DOHH2 (cell line): ENCODE data around the gene DDR2.

Source experiments
- H3F3A ChIP-seq: fragments of 200-600 bp; sonication (generic), shearing (Covaris generic); 2 replicates; pipeline ENCODE4 v1.6.0; 2016; ENCODE audit warnings: antibody characterized with exemption, mild to moderate bottlenecking; ENCODE audit not compliant: control insufficient read depth, insufficient read depth
- H3K27ac ChIP-seq: fragments of 200-600 bp; sonication (generic); 2 replicates; pipeline ENCODE4 v1.5.1; 2014; ENCODE audit warnings: low read depth, mild to moderate bottlenecking, low read length, moderate library complexity
- H3K27me3 ChIP-seq: fragments of 200-600 bp; sonication (generic); 2 replicates; pipeline ENCODE4 v1.6.1; 2014; ENCODE audit warnings: mild to moderate bottlenecking, low read length, mixed read lengths; ENCODE audit not compliant: control insufficient read depth
- H3K36me3 ChIP-seq: fragments of 200-600 bp; sonication (generic); 2 replicates; pipeline ENCODE4 v1.6.1; 2014; ENCODE audit warnings: mild to moderate bottlenecking, low read length, moderate library complexity, mixed read lengths; ENCODE audit not compliant: control insufficient read depth
- H3K4me1 ChIP-seq: fragments of 200-600 bp; sonication (generic); 2 replicates; pipeline ENCODE4 v1.6.1; 2014; ENCODE audit warnings: mild to moderate bottlenecking, low read length, mixed read lengths; ENCODE audit not compliant: control insufficient read depth
- H3K4me2 ChIP-seq: fragments of 200-600 bp; sonication (generic); 2 replicates; pipeline ENCODE4 v1.6.0; 2014; ENCODE audit warnings: mild to moderate bottlenecking, low read length, moderate library complexity
- H3K4me3 ChIP-seq: fragments of 200-600 bp; sonication (generic); 2 replicates; pipeline ENCODE4 v1.5.1; 2014; ENCODE audit warnings: mild to moderate bottlenecking, low read length, mixed read lengths
- H3K79me2 ChIP-seq: fragments of 200-600 bp; sonication (generic); 2 replicates; pipeline ENCODE4 v1.6.1; 2014; ENCODE audit warnings: mild to moderate bottlenecking, low read length, mixed read lengths; ENCODE audit not compliant: control insufficient read depth
- H3K9me2 ChIP-seq: fragments of 200-600 bp; sonication (generic); replicated peaks from 2 replicates; pipeline ENCODE4 v1.6.1; 2014; ENCODE audit warnings: mild to moderate bottlenecking, low read length, mixed read lengths; ENCODE audit not compliant: control insufficient read depth
- H3K9me3 ChIP-seq: fragments of 200-600 bp; sonication (generic); 2 replicates; pipeline ENCODE4 v1.6.1; 2014; ENCODE audit warnings: antibody characterized with exemption, low read length, mixed read lengths; ENCODE audit not compliant: control insufficient read depth, insufficient read depth
- H4K20me1 ChIP-seq: fragments of 200-600 bp; sonication (generic); 2 replicates; pipeline ENCODE4 v1.6.0; 2014; ENCODE audit warnings: low read depth, mild to moderate bottlenecking, antibody characterized with exemption, low read length, moderate library complexity; ENCODE audit not compliant: control insufficient read depth, insufficient read depth
- CTCF ChIP-seq: fragments of 200-600 bp; sonication (generic); IDR thresholded peaks from one replicate; pipeline ENCODE4 v1.5.1; 2014; ENCODE audit warnings: antibody characterized with exemption, mild to moderate bottlenecking, low read depth, low read length; ENCODE audit not compliant: poor library complexity, severe bottlenecking
- EZH2phosphoT487 ChIP-seq: fragments of 200-600 bp; sonication (generic); IDR thresholded peaks from 2 replicates; pipeline ENCODE4 v1.6.1; 2017; ENCODE audit warnings: borderline replicate concordance, mild to moderate bottlenecking, antibody characterized with exemption, low read length, moderate library complexity, mixed read lengths

DDR2 gene

GRCh38 chr1:162689745-162690671 lies 57.7 kb downstream of the DDR2 start:
- TF ChIP-seq EZH2phosphoT487, result no peak
- TF ChIP-seq CTCF, result no peak
- no peaks in the 10 kb centered on the region for H3K9me3 ChIP-seq
- no peak overlapping the region for H3K27ac ChIP-seq
- no peak overlapping the region for H3K4me2 ChIP-seq
- H3K9me2 ChIP-seq, result no peaks in the 10 kb centered on the region
- H3F3A ChIP-seq, result no peaks in the 10 kb centered on the region
- no peaks in the 10 kb centered on the region for H3K36me3 ChIP-seq
- H3K4me3 ChIP-seq, result no peak overlapping the region
- no peaks in the 10 kb centered on the region for H3K4me1 ChIP-seq
- H3K79me2 ChIP-seq, result no peaks in the 10 kb centered on the region
- no peaks in the 10 kb centered on the region for H4K20me1 ChIP-seq
- peaks cover 3% of the 10 kb centered on the region; the same call in 1 of the 2 replicates for H3K27me3 ChIP-seq

GRCh38 chr1:162690672-162691434 lies 58.6 kb downstream of the DDR2 start:
- no peaks in the 10 kb centered on the region for H4K20me1 ChIP-seq
- H3K4me2 ChIP-seq, result no peak overlapping the region
- H3K4me3 ChIP-seq, result no peak overlapping the region
- TF ChIP-seq EZH2phosphoT487 (no peak), CTCF (no peak)
- H3K27ac ChIP-seq, result no peak overlapping the region
- no peaks in the 10 kb centered on the region for H3K9me2 ChIP-seq
- H3K9me3 ChIP-seq, result no peaks in the 10 kb centered on the region
- H3F3A ChIP-seq, result no peaks in the 10 kb centered on the region
- peaks cover 3% of the 10 kb centered on the region; the same call in 1 of the 2 replicates for H3K27me3 ChIP-seq
- no peaks in the 10 kb centered on the region for H3K36me3 ChIP-seq
- no peaks in the 10 kb centered on the region for H3K4me1 ChIP-seq
- H3K79me2 ChIP-seq, result no peaks in the 10 kb centered on the region

- Histone ChIP-seq H3K36me3 (no peaks in the 10 kb centered on the region), H3K4me2 (no peak overlapping the region), H3K27ac (no peak overlapping the region), H3K27me3 (peaks cover 3% of the 10 kb centered on the region; the same call in 1 of the 2 replicates), H3K79me2 (no peaks in the 10 kb centered on the region), H3K4me3 (no peak overlapping the region), H3K4me1 (no peaks in the 10 kb centered on the region), H3K9me2 (no peaks in the 10 kb centered on the region), H3K9me3 (no peaks in the 10 kb centered on the region), H3F3A (no peaks in the 10 kb centered on the region), H4K20me1 (no peaks in the 10 kb centered on the region)
- no peak for TF ChIP-seq CTCF
- no peak for TF ChIP-seq EZH2phosphoT487
Measured at GRCh38 chr1:162691999-162692575, 59.8 kb downstream of the DDR2 start.
